GM19397 (cell line): ENCODE measurements around the gene NFATC2IP.
"Not testable (repeated sequence)": the region's sequence is repeated elsewhere in the genome, so short reads cannot be mapped to it uniquely, and the experiment has no call there.

Experiments used
- ATAC-seq: cut with Tn5 transposase; IDR thresholded peaks from one replicate; pipeline ENCODE4 v1.9.1; 2021; ENCODE audit warnings: mild to moderate bottlenecking, moderate library complexity; ENCODE audit not compliant: unreplicated experiment

NFATC2IP gene

DNA sequence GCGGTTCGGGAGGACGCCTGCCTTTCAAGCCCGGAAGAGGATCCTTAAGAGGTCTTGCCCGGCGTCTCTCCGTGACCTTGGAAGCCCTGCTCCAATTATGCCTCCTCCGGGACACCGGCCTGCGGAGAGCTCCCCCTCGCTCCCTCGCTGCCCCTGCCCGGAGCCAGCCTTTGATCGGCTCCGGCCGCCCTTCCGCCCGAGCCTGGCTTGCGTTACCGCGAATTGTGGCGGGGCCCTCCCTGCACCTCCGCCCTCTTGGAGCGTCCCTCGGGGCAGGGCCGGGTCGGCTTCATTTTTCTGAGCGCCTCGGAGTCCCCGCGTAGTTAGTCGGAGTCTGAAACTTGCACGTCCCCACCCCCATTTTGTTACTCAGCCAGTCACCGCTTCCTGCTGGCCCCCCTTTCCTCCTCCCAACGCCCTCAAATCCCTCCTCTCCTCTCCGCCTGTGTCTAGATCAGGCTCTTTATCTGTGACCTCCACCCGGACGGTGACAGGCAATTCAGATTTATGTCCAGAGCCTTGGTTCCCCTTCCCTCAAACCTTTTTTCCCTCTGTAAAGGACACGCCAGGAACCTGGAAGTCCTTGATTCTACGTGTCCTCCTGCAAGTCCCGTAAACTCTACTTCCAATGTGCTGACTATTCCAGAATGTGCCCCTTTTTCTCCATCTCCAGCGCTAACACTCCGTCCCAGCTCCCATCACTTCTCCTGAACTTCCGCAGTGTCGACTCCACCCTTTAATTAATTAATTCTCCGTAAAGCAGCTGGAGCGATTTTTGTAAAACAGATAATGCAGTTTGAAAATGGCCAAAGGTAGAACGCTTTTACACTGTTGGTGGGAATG is 25.1 kb upstream of the NFATC2IP start:
- ATAC-seq, result peak; percentile 25

DNA sequence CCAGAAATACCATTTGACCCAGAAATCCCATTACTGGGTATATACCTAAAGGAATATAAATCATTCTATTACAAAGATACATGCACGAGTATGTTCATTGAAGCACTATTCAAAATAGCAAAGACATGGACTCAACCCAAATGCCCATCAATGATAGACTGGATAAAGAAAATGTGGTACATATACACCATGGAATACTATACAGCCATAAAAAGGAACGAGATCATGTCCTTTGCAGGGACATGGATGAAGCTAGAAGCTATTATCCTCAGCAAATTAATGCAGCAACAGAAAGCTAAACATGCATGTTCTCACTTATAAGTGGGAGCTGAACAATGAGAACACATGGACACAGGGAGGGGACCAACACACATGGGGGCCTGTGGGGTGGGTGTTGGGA is 24.5 kb upstream of the NFATC2IP start:
- not testable (repeated sequence) for ATAC-seq

DNA sequence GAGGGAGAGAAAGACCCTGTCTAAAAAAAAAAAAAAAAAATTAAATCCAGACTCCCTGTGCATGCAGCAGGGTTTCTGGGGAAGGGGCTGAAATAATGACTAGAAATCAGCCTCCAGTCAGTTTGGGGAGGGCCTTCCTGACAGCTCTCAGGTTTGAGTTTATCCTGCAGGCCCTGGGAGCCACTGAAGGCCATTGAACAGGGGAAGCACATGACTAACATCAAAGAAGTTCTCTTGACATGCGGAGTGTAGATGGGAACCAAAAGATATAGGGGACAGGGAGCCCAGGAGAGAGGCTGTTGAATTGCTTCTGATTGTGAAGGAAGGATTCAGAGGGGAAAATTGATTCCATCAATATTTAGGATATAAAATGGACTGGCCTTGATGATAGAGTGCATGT is 22.9 kb upstream of the NFATC2IP start:
- no peak for ATAC-seq

DNA sequence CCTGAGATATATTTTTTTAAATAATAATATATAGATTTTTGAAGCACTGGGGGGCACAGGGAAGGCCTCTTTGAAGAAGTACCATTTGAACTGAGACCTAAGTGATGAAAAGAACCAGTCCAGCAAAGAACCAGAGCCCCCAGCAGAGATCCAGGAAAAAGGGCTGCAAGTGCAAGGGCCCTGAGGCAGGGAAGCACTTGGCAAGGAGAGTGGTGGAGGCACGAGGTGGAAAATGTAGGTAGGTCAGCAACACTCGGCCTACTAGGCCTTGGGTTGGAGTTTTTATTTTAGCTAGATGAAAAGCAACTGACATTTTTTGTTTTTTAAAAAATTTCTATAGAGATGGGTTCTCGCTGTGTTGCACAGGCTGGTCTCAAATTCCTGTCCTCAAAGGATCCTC is 20.5 kb upstream of the NFATC2IP start:
- no peak for ATAC-seq

DNA sequence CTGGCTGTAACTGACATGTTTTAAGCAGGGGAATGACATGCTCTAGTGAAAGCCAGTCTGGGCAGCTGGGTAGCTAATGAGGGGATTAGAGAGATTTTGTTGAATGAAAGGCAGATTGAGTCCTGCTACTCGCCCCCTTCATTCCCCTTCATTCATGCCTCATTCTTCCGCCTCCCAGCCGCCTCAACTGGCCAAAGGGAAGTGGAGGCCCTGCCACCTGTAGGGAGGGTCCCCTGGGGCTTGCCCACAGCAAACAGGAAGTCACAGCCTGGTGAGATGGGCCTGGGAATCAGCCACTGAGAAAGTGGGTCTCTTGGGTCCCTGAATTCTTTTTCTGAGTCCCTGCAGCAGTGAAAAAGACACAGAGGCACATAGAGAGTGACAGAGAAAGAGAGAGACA is 20.1 kb upstream of the NFATC2IP start:
- ATAC-seq, result peak; percentile 44

DNA sequence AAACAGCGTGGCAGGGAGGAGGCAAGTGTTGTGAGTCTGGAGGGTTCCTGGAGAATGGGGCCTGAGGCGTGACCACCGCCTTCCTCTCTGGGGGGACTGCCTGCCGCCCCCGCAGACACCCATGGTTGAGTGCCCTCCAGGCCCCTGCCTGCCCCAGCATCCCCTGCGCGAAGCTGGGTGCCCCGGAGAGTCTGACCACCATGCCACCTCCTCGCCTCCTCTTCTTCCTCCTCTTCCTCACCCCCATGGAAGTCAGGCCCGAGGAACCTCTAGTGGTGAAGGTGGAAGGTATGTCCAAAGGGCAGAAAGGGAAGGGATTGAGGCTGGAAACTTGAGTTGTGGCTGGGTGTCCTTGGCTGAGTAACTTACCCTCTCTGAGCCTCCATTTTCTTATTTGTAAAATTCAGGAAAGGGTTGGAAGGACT is 18.9 kb upstream of the NFATC2IP start, which contains the start of gene CD19:
CD19 (plus strand) TSS at position 171 of the 425 bp plus-strand sequence; CDS start at position 201, 30 bp downstream.
- no peak for ATAC-seq

DNA sequence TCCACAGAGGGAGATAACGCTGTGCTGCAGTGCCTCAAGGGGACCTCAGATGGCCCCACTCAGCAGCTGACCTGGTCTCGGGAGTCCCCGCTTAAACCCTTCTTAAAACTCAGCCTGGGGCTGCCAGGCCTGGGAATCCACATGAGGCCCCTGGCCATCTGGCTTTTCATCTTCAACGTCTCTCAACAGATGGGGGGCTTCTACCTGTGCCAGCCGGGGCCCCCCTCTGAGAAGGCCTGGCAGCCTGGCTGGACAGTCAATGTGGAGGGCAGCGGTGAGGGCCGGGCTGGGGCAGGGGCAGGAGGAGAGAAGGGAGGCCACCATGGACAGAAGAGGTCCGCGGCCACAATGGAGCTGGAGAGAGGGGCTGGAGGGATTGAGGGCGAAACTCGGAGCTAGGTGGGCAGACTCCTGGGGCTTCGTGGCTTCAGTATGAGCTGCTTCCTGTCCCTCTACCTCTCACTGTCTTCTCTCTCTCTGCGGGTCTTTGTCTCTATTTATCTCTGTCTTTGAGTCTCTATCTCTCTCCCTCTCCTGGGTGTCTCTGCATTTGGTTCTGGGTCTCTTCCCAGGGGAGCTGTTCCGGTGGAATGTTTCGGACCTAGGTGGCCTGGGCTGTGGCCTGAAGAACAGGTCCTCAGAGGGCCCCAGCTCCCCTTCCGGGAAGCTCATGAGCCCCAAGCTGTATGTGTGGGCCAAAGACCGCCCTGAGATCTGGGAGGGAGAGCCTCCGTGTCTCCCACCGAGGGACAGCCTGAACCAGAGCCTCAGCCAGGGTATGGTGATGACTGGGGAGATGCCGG is 18.2 kb upstream of the NFATC2IP start:
- ATAC-seq, result no peak

DNA sequence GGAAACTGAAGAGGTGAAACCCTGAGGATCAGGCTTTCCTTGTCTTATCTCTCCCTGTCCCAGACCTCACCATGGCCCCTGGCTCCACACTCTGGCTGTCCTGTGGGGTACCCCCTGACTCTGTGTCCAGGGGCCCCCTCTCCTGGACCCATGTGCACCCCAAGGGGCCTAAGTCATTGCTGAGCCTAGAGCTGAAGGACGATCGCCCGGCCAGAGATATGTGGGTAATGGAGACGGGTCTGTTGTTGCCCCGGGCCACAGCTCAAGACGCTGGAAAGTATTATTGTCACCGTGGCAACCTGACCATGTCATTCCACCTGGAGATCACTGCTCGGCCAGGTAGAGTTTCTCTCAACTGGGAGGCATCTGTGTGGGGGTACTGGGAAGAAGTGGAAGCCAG is 17.6 kb upstream of the NFATC2IP start:
- no peak for ATAC-seq

DNA sequence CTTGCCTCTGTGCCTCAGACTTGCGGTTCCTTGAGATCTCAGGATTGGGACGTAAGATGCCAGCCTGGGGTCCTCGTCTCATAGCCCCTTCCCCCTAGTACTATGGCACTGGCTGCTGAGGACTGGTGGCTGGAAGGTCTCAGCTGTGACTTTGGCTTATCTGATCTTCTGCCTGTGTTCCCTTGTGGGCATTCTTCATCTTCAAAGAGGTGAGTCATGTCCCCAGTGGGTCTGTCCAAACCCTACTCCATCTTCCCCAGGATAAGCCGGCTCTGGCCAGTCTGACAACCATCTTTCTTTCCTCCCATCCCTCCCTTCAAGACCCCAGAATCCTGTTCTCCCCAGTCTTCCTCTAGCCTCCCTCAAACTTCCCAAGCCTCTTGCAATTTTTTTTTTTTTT is 15.4 kb upstream of the NFATC2IP start:
- no peak for ATAC-seq

DNA sequence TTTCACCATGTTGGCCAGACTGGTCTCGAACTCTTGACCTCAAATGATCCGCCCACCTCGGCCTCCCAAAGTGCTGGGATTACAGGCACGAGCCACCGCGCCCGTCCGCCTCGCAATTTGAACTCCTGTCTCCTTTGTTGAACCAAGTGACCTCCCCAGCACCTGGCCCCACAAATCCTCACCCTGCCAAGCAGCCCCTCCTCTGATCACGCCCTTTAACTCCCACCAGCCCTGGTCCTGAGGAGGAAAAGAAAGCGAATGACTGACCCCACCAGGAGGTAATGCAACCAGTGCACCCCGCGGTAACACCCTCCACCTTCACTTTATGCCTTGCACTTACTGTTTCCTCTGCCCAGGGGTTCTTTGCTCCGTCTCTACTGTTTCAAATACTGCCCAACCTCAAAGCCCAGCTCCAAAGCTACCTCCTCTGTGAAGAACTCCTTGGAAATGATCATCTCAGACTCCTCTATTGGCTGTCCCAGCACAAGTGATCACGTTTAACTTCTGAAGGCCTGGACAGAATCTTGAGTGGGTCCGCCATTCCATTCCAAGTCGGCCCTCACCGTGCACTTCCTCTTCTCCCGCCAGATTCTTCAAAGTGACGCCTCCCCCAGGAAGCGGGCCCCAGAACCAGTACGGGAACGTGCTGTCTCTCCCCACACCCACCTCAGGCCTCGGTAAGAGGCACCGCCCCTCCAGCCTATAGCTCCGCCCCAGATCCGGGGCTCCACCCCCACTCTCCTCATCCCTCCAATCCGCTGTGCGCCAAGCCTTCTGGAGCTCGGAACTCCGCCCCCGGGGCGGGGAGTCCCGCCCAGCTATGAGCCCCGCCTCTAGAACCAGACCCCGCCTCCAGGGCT is 14.6 kb upstream of the NFATC2IP start:
- peak; percentile 72 for ATAC-seq

DNA sequence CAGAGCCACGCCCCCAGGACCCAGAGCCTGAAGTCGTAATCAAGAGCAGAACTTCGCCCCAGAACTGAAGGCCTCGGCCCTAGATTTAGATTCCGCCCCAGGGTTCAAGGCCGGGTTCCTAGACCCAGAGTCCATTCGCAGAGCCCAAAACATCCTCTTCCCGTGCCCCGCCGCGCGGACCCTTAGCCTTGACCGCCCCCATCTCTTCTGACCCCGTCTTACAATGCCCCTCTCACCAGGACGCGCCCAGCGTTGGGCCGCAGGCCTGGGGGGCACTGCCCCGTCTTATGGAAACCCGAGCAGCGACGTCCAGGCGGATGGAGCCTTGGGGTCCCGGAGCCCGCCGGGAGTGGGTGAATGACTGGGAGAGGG is 14.0 kb upstream of the NFATC2IP start:
- no peak for ATAC-seq

DNA sequence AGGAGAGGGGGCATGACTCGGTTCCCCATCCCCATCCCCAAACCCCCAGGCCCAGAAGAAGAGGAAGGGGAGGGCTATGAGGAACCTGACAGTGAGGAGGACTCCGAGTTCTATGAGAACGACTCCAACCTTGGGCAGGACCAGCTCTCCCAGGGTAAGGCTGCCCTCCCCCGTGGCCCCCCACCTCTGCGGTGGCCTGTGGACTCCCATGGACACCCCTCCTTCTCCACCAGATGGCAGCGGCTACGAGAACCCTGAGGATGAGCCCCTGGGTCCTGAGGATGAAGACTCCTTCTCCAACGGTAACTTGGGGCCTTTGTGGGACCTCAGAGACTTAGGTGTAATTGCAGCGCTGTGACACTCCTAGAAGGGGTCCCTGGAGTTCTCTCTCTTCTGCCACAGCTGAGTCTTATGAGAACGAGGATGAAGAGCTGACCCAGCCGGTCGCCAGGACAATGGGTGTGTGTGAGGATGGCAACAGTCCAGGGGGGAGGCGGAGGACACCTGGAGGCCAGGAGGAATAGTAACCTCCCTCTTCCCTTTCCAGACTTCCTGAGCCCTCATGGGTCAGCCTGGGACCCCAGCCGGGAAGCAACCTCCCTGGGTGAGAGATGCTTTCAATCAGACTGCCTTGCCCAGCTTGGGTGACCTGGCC is 13.4 kb upstream of the NFATC2IP start:
- no peak for ATAC-seq

DNA sequence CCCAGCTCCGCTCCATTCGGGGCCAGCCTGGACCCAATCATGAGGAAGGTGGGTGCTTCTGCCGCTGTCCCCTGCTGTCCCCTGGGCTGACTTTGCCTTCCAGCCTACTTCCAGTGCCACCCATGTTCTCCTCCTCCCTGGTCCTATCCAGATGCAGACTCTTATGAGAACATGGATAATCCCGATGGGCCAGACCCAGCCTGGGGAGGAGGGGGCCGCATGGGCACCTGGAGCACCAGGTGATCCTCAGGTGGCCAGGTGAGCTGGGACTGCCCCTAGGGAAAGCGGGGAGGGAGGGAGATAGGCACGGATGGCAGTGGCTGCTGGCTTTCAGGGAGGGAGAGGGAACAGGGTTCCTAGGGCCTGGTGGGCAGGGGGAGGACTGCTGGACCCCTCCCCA is 12.0 kb upstream of the NFATC2IP start:
- no peak for ATAC-seq

DNA sequence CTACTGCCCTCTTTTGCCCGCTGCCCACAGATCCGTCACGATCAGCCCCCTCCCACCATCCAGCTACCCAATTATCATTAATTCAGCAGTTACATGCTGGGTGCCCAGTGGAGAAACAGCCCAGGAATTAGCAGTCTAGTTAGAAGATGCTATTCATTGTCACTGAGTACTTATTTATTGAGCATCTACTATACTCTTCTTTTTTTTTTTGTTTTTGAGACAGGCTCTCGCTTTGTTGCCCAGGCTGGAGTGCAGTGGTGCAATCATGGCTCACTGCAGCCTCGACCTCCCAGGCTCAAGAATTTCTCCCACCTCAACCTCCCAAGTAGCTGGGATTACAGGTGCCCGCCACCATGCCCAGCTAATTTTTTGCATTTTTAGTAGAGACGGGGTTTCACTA is 10.9 kb upstream of the NFATC2IP start:
- ATAC-seq, result not testable (repeated sequence)

DNA sequence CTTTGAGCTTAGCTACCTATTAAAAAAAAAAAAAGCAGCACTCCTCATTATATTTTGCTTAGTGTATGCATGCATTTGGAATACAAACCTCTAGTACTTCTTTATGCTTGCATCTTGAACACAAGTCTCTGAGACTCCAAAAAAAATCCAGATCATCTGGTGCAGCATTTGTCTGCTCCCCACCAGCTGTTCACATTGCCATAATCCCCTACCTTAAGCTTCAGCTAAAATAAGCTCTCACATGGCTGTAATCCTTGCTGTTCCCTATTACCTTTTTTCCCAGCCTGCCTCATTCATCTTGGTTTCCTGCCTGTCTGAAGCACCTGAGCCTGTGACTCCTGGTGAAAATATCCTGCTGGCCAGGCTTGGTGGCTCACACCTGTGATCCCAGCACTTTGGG is 7.5 kb upstream of the NFATC2IP start:
- ATAC-seq, result no peak

DNA sequence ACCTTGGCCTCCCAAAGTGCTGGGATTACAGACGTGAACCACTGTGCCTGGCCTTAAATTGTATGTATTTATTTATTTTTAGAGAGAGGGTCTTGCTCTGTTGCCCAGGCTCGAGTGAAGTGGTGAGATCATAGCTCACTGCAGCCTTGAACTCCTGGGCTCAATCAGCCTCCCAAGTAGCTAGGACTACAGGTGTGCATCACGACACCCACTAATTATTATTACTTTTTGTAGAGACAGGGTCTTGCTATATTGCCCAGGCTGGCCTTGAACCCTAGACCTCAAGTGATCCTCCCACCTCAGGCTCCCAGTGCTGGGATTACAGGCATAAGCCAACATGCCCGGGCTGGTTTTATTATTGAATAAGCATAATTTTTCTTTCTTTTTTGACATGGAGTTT is 4.1 kb upstream of the NFATC2IP start:
- no peak for ATAC-seq

DNA sequence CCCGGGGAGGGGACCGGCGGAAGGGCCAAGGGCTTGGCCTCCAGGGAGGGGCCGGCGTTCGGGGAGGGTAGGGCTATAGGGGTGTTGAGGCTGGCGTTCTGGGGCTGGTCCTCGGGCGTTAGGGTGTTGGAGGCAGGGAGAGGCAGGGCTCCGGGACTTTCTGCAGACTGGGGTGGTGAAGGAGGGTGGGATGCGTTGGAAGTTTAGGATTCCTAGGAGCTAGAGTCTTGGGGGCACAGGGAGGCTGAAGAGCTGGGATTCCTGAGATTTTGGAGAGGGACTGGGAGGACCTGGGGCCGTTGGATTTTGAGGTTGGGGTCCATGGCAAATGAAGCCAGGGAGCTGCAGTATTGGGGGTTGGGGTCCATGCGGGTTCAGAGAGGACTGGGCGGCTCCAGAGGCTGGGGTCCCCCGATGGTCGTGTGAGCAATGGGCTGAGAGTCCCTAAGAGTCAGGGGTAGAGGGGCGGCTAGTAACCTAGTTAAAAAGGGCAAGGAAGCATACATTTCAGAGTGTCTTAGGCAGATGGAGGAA is 740 bp downstream of the NFATC2IP start:
- ATAC-seq, result no peak

DNA sequence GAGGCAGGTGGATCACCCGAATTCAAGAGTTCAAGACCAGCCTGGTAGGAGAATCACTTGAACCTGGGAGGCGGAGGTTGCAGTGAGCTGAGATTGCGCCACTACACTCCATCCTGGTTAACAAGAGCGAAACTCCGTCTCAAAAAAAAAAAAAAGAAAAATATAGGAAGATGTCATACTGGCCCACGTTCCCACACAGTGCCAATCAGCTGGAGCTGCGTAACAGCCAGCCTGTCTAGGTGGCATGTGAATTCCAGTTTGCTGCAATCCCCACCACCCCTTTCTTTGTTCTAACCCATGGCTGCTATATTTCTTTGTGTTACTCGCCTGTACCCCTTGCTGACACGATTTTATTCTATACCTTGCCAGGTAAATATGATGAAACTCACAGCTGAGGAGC is 7.5 kb downstream of the NFATC2IP start:
- ATAC-seq, result no peak

DNA sequence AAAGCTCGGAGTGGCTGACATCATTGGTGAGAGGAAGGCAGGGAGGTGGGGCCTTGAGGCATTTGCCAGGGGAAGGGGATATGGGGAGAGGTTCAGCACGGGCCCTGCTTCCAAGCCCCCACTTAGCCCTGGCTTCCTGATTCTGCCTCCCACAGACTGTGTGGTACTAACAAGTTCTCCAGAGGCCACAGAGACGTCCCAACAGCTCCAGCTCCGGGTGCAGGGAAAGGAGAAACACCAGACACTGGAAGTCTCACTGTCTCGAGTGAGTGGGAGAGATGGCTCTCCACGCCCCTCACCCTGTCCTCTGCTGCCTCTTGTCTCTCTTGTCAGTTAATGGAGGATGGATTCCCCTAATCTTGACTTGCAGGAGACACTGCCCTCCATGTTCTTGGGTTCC is 8.1 kb downstream of the NFATC2IP start:
- no peak for ATAC-seq

DNA sequence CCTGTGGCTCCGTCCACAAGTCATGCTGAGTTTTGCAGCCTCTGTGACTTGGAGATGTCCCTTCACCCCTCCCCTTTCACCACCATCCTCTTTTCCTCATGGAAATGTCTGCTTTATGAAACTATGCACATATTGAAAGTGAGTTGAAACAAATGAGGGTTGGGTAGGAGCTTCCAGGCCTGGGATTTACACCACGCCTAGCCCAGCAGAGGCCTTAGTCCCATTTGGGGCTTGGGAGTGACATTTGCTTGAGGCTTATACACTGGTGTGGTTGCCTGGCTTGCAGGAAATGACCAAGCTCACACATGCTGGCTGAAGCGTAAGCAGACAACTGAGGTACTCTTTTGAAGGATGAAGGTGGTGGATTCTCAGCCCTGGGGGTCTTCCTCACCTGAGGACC is 13.3 kb downstream of the NFATC2IP start:
- ATAC-seq, result no peak
